HG03442 (cell line): ENCODE measurements around the gene POLA1.
"Not testable (repeated sequence)": the region's sequence is repeated elsewhere in the genome, so short reads cannot be mapped to it uniquely, and the experiment has no call there.

Experiments used
- ATAC-seq: cut with Tn5 transposase; IDR thresholded peaks from one replicate; pipeline ENCODE4 v1.9.1; 2021; ENCODE audit warnings: mild to moderate bottlenecking, moderate library complexity; ENCODE audit not compliant: unreplicated experiment

Gene POLA1, protein sequence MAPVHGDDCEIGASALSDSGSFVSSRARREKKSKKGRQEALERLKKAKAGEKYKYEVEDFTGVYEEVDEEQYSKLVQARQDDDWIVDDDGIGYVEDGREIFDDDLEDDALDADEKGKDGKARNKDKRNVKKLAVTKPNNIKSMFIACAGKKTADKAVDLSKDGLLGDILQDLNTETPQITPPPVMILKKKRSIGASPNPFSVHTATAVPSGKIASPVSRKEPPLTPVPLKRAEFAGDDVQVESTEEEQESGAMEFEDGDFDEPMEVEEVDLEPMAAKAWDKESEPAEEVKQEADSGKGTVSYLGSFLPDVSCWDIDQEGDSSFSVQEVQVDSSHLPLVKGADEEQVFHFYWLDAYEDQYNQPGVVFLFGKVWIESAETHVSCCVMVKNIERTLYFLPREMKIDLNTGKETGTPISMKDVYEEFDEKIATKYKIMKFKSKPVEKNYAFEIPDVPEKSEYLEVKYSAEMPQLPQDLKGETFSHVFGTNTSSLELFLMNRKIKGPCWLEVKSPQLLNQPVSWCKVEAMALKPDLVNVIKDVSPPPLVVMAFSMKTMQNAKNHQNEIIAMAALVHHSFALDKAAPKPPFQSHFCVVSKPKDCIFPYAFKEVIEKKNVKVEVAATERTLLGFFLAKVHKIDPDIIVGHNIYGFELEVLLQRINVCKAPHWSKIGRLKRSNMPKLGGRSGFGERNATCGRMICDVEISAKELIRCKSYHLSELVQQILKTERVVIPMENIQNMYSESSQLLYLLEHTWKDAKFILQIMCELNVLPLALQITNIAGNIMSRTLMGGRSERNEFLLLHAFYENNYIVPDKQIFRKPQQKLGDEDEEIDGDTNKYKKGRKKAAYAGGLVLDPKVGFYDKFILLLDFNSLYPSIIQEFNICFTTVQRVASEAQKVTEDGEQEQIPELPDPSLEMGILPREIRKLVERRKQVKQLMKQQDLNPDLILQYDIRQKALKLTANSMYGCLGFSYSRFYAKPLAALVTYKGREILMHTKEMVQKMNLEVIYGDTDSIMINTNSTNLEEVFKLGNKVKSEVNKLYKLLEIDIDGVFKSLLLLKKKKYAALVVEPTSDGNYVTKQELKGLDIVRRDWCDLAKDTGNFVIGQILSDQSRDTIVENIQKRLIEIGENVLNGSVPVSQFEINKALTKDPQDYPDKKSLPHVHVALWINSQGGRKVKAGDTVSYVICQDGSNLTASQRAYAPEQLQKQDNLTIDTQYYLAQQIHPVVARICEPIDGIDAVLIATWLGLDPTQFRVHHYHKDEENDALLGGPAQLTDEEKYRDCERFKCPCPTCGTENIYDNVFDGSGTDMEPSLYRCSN (N-terminal part only)

GRCh38 chrX:24693453-24694202 is at the start of gene POLA1:
POLA1 (plus strand) TSS chrX:24693918; CDS start chrX:24693962, 44 bp downstream.
- ATAC-seq = peak; percentile 96

- ATAC-seq = no peak
Observed at GRCh38 chrX:24646006-24646405, 47.7 kb upstream of the POLA1 start.

- no peak for ATAC-seq
Observed at GRCh38 chrX:24646745-24647182, 47.0 kb upstream of the POLA1 start.

DNA sequence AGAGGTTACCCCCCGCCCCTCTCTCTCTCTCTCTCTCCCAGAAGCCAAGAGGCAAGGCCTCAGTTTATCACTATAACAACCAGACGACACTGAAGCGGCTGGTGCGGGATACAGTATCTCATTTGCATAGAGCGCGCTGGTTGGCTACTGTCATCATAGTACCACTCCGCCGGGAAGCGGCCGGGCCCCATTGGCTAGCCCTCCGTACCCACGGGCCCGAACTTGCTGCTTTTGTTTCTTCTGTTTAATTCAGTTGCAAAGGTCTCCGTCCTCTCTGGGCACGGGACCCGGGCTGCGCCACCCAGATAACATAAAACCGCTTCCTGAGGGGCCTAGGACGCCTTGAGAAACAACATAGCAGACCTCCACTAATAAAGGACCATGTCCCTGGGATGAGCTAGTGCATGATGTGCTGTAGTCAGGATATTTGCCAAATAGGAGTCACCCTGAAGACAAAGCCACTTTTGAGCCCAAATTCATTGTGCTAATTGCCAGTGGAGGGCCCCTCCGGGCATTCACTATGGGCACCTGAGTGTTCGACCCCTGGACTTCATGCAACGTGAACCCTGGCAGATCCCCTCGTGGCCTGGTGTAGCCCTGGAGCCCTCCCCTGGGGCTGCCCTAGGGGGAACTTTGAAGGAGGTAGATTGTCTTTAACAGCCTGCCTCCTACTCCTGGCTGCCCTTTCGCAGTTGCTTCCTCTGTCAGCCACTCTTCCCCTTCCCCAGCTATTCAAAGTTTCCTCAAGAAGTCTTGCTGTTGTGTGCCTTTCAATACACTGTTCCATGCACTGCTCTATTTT is 46.3 kb upstream of the POLA1 start, which contains the start of gene PCYT1B:
Gene PCYT1B (minus strand): TSS at position 91 of the 802 bp plus-strand sequence. CDS start 242 bp downstream, outside the sequence.
- ATAC-seq = peak; percentile 83

DNA sequence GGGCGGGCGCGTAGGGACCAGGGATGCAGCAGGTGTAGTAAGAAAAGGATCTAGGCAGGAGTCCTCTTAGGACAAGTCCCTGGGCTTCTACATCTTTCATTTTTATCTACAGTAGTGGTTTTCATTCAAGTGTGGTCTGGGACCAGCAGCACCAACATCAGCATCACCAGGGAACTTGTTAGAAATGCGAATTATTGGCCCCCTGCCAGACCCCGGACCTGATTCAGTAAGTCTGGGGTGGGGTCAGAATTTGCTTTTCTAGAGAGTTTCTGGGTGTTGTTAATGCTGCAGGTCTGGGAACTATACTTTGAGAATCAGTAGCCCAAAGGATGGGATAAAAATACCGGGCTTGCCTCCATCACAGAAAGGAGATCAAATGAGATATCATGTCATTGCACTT is 45.2 kb upstream of the POLA1 start:
- ATAC-seq = no peak

DNA sequence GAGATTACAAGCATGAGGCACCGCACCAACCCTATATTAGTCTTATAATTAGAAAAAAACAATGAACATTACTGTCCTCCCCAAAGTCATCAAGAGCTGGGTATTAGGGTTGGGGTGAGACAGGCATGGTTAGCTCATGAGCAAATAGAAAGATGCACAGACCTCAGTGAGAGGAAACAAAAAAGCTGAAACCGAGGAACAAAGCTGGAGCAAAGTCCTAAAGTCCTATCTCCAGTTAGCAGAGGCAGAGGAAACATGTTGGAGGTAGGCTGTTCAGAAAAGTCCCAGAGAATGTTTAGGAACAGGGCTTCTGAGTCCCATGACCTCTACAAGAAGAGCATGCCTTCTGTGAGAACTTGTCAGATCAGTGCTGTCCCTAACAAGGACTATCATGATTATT is 41.9 kb upstream of the POLA1 start:
- ATAC-seq = no peak

- not testable (repeated sequence) for ATAC-seq
Observed at GRCh38 chrX:24655679-24656078, 38.0 kb upstream of the POLA1 start.

DNA sequence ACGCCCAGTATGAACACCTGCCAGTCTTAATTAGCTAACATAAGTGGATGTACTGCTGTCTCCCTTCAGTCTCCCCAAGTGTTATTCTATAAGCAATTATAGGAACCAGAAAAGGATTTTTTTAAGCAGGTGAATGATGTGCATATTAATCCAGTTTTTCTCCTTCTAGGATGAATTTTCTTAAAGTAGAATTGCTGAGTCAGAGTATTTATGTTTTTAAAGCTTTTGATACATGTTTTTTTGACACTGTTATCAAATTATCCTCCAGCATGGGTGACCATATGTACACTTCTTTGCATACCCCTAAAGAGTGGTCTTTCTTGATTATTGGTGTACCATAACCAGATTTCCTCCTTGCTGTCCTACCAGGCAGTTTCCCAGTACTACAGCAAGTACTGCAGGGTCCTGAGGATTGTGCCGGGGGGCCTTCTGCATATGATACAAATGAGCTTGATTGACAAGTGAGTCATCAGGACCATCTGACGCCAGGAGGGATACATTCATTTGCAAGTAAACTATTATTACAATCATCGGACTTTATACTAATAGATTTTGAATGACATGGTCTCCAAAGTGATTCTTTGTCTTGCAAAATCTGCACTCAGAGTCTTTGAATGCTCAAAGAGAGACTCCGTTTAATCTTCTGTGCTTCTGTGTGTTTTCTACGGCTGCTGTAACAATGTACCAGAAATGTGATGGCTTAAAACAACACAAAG is 35.9 kb upstream of the POLA1 start:
- no peak for ATAC-seq

GRCh38 chrX:24658421-24658820 is 35.3 kb upstream of the POLA1 start:
- no peak for ATAC-seq

DNA sequence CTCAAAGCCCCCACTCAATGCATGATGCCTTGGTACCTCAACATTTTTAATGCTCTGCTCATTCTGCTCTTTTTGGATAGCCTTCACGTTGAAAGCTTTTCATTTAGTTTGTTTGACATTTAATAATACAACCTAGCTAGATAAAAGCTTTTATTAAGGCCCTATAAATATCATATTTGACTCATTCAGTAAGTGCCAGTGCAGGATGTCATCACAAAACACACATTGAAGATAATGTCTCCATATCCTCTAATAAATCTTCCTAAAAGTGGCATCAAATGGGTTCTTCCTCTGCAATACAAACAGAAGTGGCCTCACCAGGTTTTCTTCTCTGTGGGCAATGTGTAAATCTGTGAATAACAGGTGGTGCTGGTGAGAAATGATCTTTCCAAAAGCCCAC is 34.6 kb upstream of the POLA1 start:
- no peak for ATAC-seq

DNA sequence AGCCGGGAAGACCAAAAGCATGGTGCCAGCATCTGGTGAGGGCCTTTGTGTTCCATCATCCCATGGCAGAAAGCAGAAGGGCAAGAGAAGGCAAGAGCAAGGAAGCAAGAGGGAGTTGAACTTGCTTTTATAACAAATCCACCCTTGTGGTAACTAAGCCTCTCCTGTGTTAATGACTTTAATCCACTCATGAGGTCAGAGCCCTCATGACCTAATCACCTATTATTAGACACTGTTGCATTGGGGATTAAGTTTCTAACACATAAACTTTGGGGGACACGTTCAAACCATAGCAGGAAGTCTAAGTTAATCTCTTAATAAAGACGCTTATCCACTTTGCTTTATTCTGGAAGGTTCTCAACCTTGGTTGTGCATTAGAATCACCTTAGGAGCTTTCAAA is 34.1 kb upstream of the POLA1 start:
- no peak for ATAC-seq

DNA sequence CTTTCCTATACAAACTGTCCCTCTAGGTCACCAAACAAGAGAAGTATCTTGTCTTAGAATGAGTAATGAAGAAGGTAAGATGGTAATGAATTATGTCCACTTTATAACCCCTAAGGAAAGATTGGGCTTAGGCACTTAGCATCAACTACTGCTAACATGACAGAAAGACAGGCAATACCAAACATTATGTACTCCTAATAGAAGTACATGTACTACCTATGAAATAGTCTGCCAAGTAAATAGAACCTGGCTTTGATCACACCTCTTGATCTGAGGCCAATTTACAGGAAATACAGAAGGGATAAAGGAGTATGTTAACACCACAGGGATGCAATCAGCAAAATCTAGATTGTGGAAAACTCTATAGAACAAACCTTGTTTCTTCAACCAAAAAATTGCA is 32.4 kb upstream of the POLA1 start:
- no peak for ATAC-seq

DNA sequence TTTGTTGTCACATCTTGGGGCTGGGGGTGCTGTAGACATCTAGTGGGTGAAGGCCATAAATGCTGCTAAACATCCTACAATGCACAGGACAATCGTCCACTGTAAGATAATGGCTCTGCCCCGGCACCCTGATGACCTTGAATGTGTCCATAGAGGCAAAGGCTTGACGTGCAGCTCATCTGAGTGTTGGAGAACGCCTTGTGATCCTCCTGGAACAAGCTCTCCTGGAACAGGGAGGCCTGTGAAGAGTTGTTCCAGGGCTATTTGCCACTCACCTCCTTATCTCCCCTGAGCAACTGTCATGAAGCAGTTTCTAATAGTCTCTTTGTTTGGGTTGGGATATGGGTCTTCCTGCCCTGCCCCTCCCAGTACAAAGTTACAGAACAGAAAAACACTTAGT is 31.4 kb upstream of the POLA1 start:
- no peak for ATAC-seq

- ATAC-seq = no peak
Observed at GRCh38 chrX:24668111-24668510, 25.6 kb upstream of the POLA1 start.

- ATAC-seq = no peak
Observed at GRCh38 chrX:24672701-24673190, 21.0 kb upstream of the POLA1 start.

DNA sequence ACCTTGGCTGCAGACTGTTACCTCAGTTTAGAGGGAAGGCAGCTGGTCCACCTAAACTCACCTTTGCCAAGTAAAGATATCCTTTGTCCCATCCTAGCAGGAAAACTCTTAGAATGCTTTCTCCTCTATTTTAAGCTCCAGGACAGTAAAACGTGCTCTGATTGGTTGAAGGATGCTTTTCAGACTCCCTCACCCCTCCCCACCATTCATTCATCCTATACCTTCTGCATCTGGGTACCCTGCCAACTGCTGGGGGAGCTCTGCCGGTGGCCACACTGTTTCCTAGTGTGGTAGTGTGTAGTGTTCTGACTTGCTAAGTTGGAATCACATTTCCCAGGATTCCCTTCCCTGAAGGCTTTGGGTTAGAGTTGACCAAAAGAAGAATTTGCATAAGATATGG is 20.3 kb upstream of the POLA1 start:
- ATAC-seq = no peak

- ATAC-seq = no peak
Observed at GRCh38 chrX:24676403-24677024, 17.2 kb upstream of the POLA1 start.
